ENCODE results near the gene ACACB.

DNA sequence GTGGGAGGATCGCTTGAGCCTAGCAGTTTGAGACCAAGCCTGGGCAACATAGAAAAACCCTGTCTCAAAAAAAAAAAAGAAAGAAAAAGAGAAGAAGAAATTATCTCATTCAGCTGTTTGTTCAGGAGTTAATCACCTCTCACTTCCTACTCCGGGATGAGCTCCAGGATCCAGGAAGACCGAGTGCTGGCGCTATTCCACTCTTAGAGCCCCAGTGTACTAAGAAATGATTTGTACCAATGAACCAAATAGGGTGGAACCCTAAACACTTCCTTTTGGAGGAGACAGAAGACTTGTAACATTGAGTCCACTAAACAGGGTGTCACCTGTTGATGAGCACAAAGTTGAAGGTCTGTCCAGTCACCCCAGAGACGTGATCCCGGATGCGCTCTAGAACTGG, 26.7 kb upstream of the ACACB start:
- no peak for TF ChIP-seq CTCF (IDR thresholded peaks at IDR 0.05)
- TF ChIP-seq ATF2 (CRISPR knock-in tag; IDR thresholded peaks at IDR 0.05; ENCODE audit: borderline replicate concordance, low read depth), result no peak
- TF ChIP-seq E2F5 (CRISPR knock-in tag; IDR thresholded peaks at IDR 0.05), result no peak
- no peak for TF ChIP-seq FOXJ3 (CRISPR knock-in tag; IDR thresholded peaks at IDR 0.05; ENCODE audit: borderline replicate concordance)
- TF ChIP-seq FOXK1 (CRISPR knock-in tag; IDR thresholded peaks at IDR 0.05), result no peak
- no peak for TF ChIP-seq SP1 (CRISPR knock-in tag; conservative IDR thresholded peaks at IDR 0.05)
